GM18873 (cell line): Measurements from ENCODE around the gene UNC79.

Experiments
- ATAC-seq: cut with Tn5 transposase; IDR thresholded peaks from one replicate; pipeline ENCODE4 v1.9.1; 2021; ENCODE audit warnings: mild to moderate bottlenecking, moderate library complexity, moderate number of reproducible peaks; ENCODE audit not compliant: unreplicated experiment, low FRiP score

Gene UNC79

DNA sequence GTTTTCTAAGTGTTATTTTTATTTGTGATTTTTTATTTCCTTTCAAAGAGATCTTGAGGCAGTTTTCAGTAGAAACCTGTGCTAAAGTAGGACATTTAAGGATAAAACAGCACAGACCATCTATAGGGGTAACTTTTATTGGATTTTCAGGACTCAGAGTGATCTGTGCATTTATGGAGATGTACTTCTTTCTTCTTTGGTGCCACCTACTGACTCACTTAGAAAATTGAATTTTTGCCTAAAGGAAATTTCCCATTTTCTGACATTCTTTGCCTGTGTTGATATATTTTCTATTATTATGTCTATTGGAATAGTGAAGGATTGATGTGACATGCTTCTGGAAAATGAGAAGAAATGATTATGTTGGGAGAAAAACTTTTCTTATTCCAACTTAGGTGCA lies 113.0 kb downstream of the UNC79 start:
- no peak for ATAC-seq

DNA sequence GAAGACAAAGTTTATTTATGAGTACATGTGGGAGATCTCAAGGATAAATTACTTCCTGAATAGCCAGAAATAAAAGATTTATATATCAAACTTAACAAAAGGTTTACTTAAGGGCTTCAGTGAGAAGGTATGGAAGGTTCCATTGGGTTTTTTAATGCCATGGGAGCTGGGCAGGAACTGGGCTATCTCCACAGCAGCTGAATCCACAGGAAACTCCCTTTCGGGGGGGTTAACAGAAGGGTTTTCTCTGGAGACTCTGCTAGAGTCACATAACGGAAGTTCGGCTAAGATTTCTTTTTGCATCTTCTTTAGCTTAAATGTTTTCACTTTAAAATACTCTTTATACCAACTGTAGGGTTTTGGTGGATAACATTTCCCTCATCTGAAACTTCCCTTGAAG lies 113.5 kb downstream of the UNC79 start:
- ATAC-seq: no peak

DNA sequence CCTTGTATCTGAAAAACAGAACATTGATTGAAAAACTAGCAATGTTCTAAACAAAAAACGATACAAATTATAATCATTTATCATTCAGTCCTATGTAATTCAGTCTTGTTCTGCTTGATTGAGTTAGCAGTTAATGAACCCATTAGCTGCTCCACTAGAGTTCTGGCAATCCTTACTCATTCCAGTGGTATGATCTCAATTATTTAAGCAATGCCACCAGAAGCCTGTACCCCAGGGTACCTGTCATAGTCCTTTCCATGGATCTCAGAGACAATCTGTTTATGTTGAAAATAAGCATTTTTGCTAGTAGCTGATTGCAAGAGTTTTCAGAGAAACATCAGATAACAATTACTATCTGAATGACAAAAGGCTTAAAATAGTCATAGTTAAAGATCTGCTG lies 115.9 kb downstream of the UNC79 start:
- ATAC-seq: no peak

DNA sequence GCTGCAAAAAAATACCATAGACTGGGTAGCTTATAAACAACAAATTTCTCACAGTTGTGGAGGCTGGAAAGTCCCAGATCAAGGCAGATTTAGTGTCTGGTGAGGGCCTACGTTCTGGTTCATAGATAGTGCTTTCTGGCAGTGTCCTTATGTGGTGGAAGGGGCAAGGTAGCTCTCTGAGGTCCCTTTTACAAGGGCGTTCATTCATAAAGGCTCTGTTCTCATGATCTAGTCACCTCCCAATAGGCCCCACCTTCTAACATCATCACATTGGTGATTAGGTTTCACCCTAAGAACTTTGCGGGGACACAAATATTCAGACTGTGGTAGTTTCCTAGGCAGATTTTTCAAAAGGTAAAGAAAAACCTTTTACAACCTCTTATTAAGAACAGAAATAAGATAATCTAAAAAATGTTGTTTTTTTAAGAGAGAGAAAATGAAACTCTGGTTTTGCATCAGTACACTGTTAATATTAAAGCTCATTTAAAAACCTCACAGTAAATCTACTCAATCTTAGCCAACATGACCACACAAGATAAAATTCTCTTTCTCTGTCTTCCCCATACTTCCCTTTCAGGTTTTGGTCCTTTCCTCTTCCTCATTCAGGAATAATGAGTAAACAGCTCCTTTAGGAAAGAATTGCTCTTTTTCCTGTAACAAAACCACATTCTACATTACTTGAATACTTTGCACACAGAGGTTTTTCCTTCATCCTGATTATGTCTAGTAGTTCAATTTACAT lies 117.5 kb downstream of the UNC79 start:
- peak; percentile 63 for ATAC-seq

DNA sequence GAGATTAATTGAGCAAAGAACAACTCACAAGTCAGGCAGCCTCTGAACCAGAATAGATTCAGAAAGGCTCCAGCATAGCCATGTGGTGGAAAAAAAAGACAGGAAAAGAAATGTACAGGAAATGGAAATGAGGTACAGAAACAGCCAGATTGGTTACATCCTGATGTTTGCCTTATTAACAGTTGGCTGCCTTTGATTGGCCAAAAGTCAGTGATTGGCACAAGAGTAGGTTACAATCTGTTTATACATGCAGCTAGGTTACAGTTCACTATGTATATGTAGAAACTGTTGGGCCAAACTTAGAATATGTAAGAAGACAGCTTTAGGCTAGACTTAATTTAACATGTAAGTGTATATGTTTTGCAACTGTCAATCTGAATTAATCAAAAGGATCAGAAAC lies 118.9 kb downstream of the UNC79 start:
- no peak for ATAC-seq

DNA sequence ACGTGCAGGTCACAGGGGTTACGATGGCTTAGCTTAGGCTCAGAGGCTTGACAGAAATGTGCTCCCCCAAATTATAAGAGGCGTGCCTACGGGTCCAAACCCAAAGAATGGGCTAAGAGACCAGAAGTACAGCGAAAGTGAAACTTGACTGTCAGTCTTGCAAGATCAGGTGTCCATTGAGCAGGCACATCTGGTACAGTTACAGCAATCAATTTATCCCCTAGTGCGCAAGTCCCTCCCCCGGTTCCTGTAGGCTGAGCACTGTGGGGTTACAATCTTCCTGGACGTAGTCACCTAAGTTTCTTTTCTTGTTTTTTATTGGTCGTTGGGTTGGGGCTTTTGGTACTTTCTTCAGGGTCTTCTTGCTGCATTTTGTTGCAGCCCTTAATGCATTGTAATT lies 134.2 kb downstream of the UNC79 start:
- ATAC-seq: no peak

DNA sequence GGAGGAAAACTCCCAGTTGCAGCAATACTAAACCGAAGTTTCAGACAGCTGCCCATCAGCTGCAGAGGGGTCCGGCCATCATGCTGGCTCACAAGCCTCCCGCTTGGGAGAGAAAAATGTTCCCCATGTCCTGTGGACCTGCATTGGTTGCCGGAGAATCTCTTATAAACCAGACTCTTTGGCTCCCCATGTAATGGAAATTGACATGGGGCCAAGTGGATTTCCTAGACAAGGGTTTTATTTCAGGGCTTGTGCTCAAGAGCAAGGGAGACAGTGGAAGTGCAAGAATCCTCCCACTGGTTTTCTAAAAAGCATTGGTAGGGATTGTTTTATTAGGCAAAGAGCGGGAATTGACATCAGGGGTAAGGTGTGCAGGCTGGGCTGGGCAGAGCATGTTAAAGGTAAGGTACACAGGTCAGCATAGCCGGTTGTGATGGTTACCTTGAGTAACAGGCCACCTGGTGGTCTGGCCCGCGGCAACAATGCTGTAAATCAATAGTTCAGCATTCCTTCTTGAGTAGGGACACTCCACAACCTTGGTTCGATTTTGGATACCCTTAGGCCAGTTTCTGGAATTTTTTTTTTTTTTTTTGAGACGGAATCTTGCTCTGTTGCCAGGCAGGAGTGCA lies 135.4 kb downstream of the UNC79 start:
- ATAC-seq: no peak

DNA sequence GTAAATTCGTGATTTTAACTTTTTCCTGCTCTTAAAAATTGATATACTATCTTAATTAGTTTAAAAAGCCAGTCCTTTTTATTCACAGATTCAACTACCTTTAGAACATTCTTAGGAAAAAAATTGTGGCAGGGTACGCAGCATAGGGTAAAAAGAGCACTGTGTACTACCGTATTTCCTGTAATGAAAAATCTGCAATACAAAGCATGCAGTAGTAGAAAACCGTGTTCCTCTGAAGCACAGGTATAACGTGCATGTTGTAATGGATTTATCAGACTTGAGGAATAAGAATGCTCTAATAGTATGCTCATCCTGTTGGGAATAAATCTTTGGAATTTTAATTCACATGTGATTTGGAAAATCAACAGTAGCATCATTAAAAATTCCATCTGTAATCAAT lies 140.5 kb downstream of the UNC79 start:
- no peak for ATAC-seq

DNA sequence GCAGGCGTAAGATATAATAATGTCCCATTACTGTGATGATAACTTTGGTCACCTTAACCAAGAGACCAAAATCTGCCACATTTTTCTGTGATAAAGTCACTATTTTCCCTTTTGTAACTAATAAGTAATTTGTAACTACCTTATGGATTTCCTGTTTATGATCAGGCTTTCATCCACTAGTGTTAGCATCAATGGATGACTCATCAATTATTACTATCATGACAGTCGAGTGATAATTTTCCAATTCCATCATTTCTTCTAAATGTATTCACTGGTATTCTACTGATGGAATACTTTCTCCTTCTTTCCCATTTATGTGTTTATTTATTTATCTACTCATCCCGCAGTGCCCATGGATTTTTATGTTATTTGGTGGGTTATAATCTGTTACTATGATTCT lies 148.4 kb downstream of the UNC79 start:
- ATAC-seq: no peak

DNA sequence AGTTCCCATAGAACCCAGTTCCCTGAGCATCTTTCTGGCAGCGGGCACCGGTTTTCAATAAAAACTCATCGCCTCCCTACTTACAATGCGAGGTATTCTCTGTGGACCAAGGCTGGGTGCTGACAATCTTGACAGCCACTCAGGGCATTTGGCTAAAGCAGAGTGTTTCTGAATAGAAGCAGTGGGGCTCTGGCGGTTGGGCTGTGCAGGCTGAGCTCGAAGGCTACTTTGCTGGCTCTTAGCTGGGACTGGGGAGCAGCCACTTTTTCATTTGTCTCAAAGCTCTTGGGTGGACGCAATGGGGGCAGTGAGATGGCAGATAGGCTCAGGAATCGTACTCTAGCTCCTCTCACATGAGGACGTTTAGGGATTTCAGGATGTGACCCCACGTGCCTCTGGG lies 151.8 kb downstream of the UNC79 start:
- no peak for ATAC-seq

DNA sequence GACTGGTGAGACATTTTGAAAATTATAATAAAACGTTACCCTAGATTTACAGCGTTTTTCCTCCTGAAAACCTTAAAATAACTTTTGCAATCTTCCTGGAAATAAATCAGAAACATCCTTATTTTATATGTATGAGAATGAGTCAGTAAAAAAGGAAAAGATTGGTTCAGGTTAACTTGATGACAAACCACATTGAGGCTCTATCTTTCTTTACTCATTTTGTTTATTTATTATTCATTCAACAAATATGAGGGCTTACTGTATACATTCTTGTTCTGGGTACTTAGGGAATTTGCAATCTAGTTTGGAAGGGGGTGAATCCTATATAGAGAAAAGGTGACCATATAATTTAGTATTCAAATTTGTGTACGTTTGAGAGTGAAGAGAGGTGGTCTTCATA lies 156.6 kb downstream of the UNC79 start:
- no peak for ATAC-seq

DNA sequence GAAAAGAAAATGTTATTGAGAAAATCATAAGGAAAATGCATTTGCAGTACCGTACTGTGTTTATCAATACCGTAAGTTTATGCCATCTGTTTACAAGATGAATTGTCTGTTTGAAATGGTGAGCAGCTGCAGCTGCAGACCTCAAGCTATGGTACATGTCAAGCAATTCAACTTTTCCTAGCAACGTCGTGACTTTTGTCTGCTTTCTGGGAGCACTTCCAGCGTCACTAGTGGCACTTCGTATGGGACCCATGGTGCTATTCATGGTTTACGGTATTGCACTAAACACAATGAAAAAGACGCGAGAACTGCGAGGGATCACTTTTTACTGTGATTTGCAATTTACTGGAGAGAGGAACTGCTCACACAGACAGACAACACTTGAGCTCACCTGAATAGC lies 160.8 kb downstream of the UNC79 start:
- ATAC-seq: no peak

DNA sequence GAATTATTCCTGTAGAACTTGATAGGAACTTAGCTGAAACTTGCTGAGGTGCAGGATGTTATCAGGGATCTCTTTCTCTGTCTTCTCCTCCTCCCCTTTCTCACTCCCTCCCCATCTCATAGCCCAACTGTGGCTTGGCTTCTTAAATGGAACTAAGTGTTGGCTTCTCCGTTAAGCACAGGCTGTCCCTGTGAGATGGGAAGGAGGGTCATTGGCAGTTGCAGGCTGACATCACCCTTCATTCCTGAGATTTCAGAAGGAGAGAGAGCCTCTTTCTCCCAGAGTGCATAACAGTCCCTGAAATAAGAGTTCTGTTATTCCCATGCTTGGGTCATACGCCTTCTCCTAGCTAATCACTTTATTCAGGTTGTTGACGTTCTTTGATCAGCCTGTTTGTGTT lies 162.0 kb downstream of the UNC79 start:
- ATAC-seq: no peak

DNA sequence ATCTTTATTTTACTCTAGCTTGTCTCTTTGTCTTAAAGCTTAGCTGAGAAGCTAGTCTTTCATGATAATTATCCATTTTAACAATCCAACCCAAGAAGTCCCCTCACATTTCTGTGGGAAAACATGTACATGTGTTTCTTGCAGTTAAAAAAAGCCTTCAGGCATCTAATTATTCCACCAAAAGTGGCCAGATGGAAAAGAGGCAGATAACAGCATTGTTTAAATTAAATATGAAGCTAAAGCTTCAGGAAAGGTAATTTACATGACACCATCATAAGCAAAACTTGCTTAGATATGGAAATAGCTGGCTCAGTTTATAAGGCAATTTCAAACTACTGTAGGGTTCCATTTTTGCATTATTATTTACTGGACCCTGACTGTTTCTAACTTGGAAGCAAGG lies 175.4 kb downstream of the UNC79 start:
- no peak for ATAC-seq

DNA sequence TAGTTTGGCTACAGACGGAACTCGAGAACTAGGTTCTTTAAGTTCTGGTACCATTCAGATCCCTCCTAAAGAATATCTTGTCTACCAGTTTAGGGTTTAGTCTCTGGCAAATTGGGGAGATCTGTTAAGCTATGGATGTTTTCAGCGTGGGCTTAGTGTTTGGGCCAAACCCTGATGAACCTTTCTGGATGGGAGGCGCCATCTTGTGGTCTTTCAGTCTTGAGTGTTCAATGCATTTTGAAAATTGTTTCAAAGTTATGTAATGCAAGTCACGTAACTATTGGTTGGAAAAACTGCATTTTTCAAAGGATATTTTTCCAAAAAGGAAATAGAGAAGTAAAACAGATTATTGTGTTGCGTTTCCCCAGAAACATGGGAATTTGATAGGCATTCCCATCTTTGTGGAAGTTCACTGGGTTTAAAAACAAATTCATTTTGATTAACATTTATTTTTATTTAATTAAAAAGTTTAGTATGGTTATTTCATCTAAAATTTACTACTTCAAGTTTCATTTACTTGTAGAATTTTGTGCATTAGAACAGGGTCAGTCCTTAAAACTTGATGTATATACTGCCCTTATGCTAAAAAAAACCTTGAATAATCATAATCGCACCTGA lies 188.5 kb downstream of the UNC79 start:
- ATAC-seq: no peak

DNA sequence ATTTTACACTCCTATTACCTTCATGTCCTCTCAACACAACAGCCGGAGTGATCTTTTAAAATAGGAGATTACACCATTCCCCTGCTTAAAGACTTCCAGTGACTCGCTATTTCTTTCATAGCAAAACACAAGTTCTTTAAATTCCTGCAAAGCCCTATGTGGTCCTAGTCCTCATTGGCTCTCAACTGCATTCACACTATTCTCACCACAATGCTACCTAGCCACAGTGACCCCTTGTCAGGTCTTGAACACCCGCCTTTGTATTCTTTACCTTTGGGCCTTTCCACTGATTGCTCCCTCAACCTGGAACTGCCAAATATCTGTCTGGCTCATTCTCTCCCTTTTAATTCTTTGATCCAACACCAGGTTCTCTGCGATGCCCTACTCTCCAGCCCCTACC lies 197.3 kb downstream of the UNC79 start:
- no peak for ATAC-seq

DNA sequence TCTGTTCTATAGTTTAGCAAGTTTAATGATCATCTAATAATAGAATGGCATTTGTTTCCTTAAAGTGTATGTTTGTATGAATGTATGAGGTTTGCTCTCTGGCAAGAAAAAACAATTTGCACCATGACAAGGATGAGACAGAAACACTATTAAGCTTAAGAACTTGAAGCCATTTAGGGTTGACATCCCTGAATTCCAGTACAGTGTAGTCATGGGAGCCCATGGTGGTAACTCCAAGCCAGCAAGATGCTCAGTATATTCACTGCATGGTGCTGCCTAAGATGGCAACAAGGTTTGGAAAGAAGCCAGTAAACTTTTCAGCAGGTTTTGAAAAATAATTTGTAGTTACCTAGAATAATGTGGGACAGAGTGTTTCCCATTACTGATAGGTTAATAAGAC lies 198.9 kb downstream of the UNC79 start:
- ATAC-seq: no peak

DNA sequence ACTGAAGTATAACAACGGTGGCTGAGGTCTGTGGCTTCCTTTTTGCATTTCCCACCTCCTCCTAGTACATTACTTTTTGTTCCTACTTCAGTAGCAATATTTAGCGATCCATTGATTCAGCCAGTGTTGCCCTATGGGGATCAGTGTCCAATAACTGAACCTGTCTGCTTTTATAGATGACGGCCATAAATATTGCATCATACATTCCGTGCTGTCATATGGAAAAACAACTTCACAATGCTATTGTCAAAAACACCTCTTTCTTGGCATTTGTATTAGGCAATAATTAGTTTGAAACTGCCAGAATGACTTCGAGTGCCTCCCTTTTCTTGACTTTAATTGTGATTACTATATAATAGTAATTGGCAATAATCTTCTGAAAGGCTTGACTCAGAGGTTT lies 208.1 kb downstream of the UNC79 start:
- no peak for ATAC-seq

DNA sequence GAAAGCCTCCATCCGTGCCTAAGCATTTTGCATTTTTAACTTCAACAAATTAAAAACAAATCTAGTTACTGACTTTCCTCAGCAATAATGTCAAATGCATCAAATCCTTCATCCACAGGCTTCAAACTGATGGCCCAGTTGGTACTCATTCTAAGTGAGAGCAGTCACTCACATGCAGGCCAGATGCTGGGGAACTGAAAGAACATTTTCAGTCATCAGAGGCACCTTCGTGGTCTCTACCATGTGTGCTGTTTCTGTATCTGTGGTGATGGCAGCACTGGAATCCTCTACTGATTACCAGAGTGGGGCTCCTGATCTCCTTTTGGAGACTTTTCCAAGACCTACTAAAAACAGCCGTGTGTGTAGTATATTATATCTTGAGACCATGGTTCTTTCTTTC lies 212.4 kb downstream of the UNC79 start:
- no peak for ATAC-seq

DNA sequence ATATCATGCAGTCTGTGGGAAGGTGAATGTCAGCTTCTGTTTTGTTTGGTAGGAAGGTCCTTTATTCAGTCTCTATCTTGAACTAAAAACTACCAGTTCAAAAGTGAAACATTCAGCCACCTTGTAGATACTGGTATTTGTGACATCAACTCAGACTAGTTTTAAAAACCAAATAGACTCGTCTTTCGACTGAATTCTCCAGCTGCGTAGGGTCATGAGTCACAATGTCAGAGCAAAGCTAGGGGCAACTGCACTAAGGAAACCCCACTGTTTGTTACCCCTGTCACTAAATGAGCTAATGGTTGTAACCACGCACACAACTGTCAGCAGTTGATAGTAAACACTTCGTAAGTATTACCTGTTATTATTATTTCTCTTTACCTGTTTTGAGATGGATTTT lies 212.9 kb downstream of the UNC79 start:
- ATAC-seq: no peak

DNA sequence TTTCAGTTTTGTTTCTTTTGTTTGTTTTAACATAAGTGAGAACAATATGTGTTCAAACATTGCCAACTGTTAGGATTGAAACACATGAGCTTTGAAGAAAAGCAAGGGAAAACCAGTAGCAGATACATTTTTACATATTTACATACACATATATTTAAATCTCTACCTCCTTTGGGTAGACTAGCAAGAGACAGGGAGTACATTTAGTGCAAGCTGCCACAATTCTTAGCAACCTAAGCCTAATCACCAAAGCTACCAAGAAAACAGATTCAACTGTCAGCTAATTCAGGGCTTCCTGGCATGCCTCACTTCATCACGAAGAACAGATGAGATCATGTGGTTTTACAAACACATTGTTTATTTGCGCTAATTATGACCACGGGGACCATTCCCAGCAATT lies 214.5 kb downstream of the UNC79 start:
- no peak for ATAC-seq
